Vagina (tissue), 2 donors: ENCODE results near the gene GBX2.

Source experiments
- CTCF ChIP-seq, 3 experiments: fragments of 450-650 bp in 2 of 3; fragments of 200-600 bp in 1 of 3; sonication (generic) in 1 of 3; IDR thresholded peaks; one replicate each; pipeline ENCODE4 v1.5.1; 2017 to 2019; ENCODE audit warnings: antibody characterized with exemption in 3 of 3, mild to moderate bottlenecking in 2 of 3, moderate library complexity in 2 of 3
- POLR2AphosphoS5 ChIP-seq, 2 donors: sonication (generic); formaldehyde crosslinking; IDR thresholded peaks; one replicate each; pipeline ENCODE4 v1.9.0; 2017; ENCODE audit warnings: antibody characterized with exemption in 2 of 2, mild to moderate bottlenecking in 2 of 2, low read depth in 1 of 2; ENCODE audit not compliant: insufficient read depth in 1 of 2

- no peak for TF ChIP-seq CTCF (IDR thresholded peaks at IDR 0.05)
- no peak for TF ChIP-seq POLR2AphosphoS5 (IDR thresholded peaks at IDR 0.05; ENCODE audit: insufficient read depth in 1 of 2, low read depth in 1 of 2)
Observed at GRCh38 chr2:236129935-236130334, 38.3 kb downstream of the GBX2 start.
